OCI-LY7 (cell line): ENCODE measurements around the gene COL3A1. TPM values are rescaled to one million over a fixed set of nuclear protein-coding genes. Genes with fewer than 3 reads are reported as not detected.

Experiments used
- BruUV-seq: library from RNA; stranded (reverse); fragments of 400-500 nt; replicated peaks from 2 replicates; lab custom pipeline; 2021; lab: Mats Ljungman, UMichigan
- CTCF ChIA-PET: fragments of 300-600 bp; sonication (Branson Sonifier 250); formaldehyde crosslinking; loops from one replicate; lab custom pipeline; 2022; ENCODE audit warnings: antibody characterized with exemption; ENCODE audit not compliant: unreplicated experiment; lab: Charles Lee
- POLR2A ChIA-PET: fragments of 300-600 bp; sonication (Branson Sonifier 250); formaldehyde crosslinking; loops from one replicate; lab custom pipeline; 2022; ENCODE audit warnings: antibody characterized with exemption; lab: Charles Lee
- DNase-seq: peaks from one replicate; pipeline ENCODE4 v3.0.0-alpha.2; 2015; ENCODE audit warnings: low spot score
- H2AFZ ChIP-seq: fragments of 200-600 bp; sonication (generic), shearing (Covaris generic); 2 replicates; pipeline ENCODE4 v1.6.1; 2014; ENCODE audit warnings: mild to moderate bottlenecking, antibody characterized with exemption, low read length, moderate library complexity
- H3K27ac ChIP-seq: fragments of 200-600 bp; sonication (generic); 2 replicates; pipeline ENCODE4 v1.5.1; 2014; ENCODE audit warnings: mixed run types, low read depth, mild to moderate bottlenecking, moderate library complexity, low read length, inconsistent platforms; ENCODE audit not compliant: poor library complexity, severe bottlenecking
- H3K36me3 ChIP-seq: fragments of 200-600 bp; sonication (generic); 2 replicates; pipeline ENCODE4 v1.6.1; 2014; ENCODE audit warnings: mild to moderate bottlenecking, antibody characterized with exemption, low read length, moderate library complexity, mixed read lengths; ENCODE audit not compliant: insufficient read depth
- H3K4me1 ChIP-seq: fragments of 200-600 bp; sonication (generic); 2 replicates; pipeline ENCODE4 v1.5.1; 2014; ENCODE audit warnings: mild to moderate bottlenecking, low read length; ENCODE audit not compliant: insufficient read depth, poor library complexity, severe bottlenecking
- H3K4me2 ChIP-seq: fragments of 200-600 bp; sonication (generic); 2 replicates; pipeline ENCODE4 v1.6.1; 2014; ENCODE audit warnings: mild to moderate bottlenecking, low read length
- H3K4me3 ChIP-seq: fragments of 200-600 bp; sonication (generic); 2 replicates; pipeline ENCODE4 v1.5.1; 2014; ENCODE audit warnings: mild to moderate bottlenecking, low read depth, low read length; ENCODE audit not compliant: poor library complexity, severe bottlenecking
- H3K79me2 ChIP-seq: fragments of 200-600 bp; sonication (generic); 2 replicates; pipeline ENCODE4 v1.6.1; 2016; ENCODE audit warnings: low read depth, mild to moderate bottlenecking, low read length, moderate library complexity, mixed read lengths; ENCODE audit not compliant: insufficient read depth
- H3K9me2 ChIP-seq: fragments of 200-600 bp; sonication (generic); 2 replicates; pipeline ENCODE4 v1.6.1; 2016; ENCODE audit warnings: mild to moderate bottlenecking, low read length, mixed read lengths; ENCODE audit not compliant: insufficient read depth
- H3K9me3 ChIP-seq: fragments of 200-600 bp; sonication (generic); 2 replicates; pipeline ENCODE4 v1.6.1; 2014; ENCODE audit warnings: mild to moderate bottlenecking, mixed run types, low read length, mixed read lengths
- H4K20me1 ChIP-seq: fragments of 200-600 bp; sonication (generic); 2 replicates; pipeline ENCODE4 v1.6.1; 2014; ENCODE audit warnings: mild to moderate bottlenecking, antibody characterized with exemption, low read length, moderate library complexity, mixed read lengths; ENCODE audit not compliant: insufficient read depth
- EZH2phosphoT487 ChIP-seq: fragments of 200-600 bp; sonication (generic); IDR thresholded peaks from 2 replicates; pipeline ENCODE4 v1.6.1; 2018; ENCODE audit warnings: low read depth, borderline replicate concordance, mild to moderate bottlenecking, mixed run types, antibody characterized with exemption, low read length, moderate library complexity, mixed read lengths
- intact Hi-C: fragments of 100-400 bp; cut with micrococcal nuclease; formaldehyde crosslinking; loops from one replicate; pipeline ENCODE4 v1.10.0; 2022; ENCODE audit not compliant: unreplicated experiment
- total RNA-seq, 2 experiments: library from RNA; depleted of rRNA in 1 of 2; stranded (reverse); fragments of >200 nt in 1 of 2; shearing (Covaris generic) in 1 of 2; gene quantifications; 2 replicates each; pipeline ENCODE4 v1.2.3, GENCODE V29; 2014 to 2022
- TF ChIP-seq, protein P1 (sequence below): fragments of 200-600 bp; sonication (generic); conservative IDR thresholded peaks from 2 replicates; pipeline ENCODE4 v1.5.1; 2014; ENCODE audit warnings: mild to moderate bottlenecking, antibody characterized with exemption, low read length, moderate library complexity, mixed read lengths

COL3A1 gene
- total RNA-seq, 2 experiments from 2014 or later: not detected

DNA sequence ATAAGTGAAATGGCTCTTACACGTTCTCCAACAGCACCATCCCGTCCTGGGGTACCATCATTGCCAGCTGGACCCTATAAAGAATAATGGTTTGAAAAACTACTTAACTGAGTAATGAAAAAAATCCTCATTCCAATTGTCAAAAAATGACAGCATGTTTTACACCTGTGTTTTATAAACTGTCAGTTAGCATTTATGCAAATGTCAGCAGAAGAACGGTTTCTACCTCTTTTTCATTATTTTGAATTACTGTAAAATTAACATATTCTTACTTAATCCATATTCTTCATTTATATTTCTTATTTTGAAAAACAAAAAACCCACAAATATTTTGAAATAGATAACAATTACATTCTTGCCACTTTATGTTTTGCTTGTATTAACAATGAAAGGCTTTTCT is 74.0 kb downstream of the COL3A1 start:
- ChIA-PET POLR2A (no interaction called here), CTCF (no interaction called here)
- Histone ChIP-seq H3K9me3 (no peaks in the 10 kb centered on the region), H3K9me2 (no peaks in the 10 kb centered on the region), H3K4me3 (no peak overlapping the region), H4K20me1 (no peaks in the 10 kb centered on the region), H3K4me1 (no peaks in the 10 kb centered on the region), H2AFZ (no peak overlapping the region), H3K27ac (no peak overlapping the region), H3K36me3 (no peaks in the 10 kb centered on the region), H3K4me2 (no peak overlapping the region), H3K79me2 (no peaks in the 10 kb centered on the region)
- intact Hi-C loops: no loop called here
- no peak for DNase-seq
- BruUV-seq: no TSS peak
- no peak for TF ChIP-seq EZH2phosphoT487
- TF ChIP-seq, protein P1, sequence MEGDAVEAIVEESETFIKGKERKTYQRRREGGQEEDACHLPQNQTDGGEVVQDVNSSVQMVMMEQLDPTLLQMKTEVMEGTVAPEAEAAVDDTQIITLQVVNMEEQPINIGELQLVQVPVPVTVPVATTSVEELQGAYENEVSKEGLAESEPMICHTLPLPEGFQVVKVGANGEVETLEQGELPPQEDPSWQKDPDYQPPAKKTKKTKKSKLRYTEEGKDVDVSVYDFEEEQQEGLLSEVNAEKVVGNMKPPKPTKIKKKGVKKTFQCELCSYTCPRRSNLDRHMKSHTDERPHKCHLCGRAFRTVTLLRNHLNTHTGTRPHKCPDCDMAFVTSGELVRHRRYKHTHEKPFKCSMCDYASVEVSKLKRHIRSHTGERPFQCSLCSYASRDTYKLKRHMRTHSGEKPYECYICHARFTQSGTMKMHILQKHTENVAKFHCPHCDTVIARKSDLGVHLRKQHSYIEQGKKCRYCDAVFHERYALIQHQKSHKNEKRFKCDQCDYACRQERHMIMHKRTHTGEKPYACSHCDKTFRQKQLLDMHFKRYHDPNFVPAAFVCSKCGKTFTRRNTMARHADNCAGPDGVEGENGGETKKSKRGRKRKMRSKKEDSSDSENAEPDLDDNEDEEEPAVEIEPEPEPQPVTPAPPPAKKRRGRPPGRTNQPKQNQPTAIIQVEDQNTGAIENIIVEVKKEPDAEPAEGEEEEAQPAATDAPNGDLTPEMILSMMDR: no peak

DNA sequence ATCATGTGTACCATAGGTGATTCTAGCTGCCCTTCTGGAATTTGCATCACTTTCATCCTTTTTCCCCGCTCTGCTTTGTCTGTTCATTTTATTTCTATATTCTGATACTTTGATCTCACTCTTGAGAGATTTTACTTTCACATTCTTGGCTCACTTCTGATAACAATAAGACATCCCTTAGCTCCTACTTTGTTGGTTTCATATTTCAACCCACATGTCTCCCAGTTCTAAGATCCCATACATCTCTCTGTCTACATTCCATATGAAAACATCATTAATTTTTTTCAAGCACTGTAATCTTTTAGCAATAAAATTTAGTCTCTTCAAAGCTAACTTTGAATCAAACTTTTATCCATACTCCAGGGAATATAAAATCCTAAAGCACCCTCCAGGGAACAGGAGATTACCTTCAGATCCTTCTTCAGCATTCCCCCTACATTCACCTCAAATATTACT is 75.6 kb downstream of the COL3A1 start:
- no peak for DNase-seq
- ChIA-PET POLR2A (interaction anchor here (0.9 kb wide), 1 partner anchor 8 kb away, joined by 4 read pairs; no protein-coding TSS in a partner anchor), CTCF (no interaction called here)
- Histone ChIP-seq H3K4me3 (no peak overlapping the region), H4K20me1 (no peaks in the 10 kb centered on the region), H3K4me2 (no peak overlapping the region), H3K9me3 (no peaks in the 10 kb centered on the region), H3K4me1 (no peaks in the 10 kb centered on the region), H3K79me2 (no peaks in the 10 kb centered on the region), H3K36me3 (no peaks in the 10 kb centered on the region), H2AFZ (no peak overlapping the region; the same call in 1 of the 2 replicates), H3K9me2 (no peaks in the 10 kb centered on the region), H3K27ac (no peak overlapping the region)
- BruUV-seq: no TSS peak
- TF ChIP-seq, protein P1: no peak
- TF ChIP-seq EZH2phosphoT487: no peak
- intact Hi-C loops: no loop called here

DNA sequence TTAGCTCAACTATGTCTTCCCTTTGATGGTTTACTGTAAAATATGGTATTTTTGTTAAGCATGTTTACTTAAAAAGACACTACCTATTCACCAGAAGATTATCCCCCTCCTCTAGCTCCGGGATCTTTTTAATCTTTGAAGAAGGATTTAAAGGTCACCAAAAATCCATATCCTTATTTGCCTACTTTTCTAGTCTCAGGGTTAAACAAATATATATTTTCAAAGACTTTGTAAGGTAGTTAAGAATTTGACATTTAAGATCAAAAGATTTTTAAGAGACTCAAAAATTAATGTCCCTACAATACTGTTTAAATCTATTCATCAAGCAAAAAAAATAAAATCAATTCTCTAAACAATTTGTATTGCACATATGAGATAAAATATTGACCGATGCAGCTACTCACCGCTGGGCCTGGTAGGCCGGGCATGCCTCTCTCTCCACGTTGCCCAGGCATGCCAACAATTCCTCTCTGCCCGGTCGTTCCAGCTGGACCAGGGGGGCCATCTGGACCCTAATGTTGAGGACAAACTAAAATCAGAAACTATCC is 76.1 kb downstream of the COL3A1 start:
- Histone ChIP-seq H3K9me2 (no peaks in the 10 kb centered on the region), H3K79me2 (no peaks in the 10 kb centered on the region), H3K27ac (no peak overlapping the region), H2AFZ (no peak overlapping the region), H4K20me1 (no peaks in the 10 kb centered on the region), H3K4me3 (no peak overlapping the region), H3K9me3 (no peaks in the 10 kb centered on the region), H3K4me1 (no peaks in the 10 kb centered on the region), H3K36me3 (no peaks in the 10 kb centered on the region), H3K4me2 (no peak overlapping the region)
- CTCF ChIA-PET: no interaction called here
- BruUV-seq: no TSS peak
- TF ChIP-seq, protein P1: no peak
- no peak for TF ChIP-seq EZH2phosphoT487
- no peak for DNase-seq
- POLR2A ChIA-PET: interaction anchor here (0.9 kb wide), 1 partner anchor 9 kb away, joined by 4 read pairs; no protein-coding TSS in a partner anchor
- intact Hi-C loops: no loop called here
